GM18858 (cell line): ENCODE results near the gene WNT9A.

ENCODE experiments used
- ATAC-seq: cut with Tn5 transposase; IDR thresholded peaks from one replicate; pipeline ENCODE4 v1.9.1; 2021; ENCODE audit not compliant: unreplicated experiment

The WNT9A gene

GRCh38 chr1:227942021-227942715, 5.6 kb downstream of the WNT9A start:
- ATAC-seq, result no peak

GRCh38 chr1:227941509-227942020, 6.2 kb downstream of the WNT9A start:
- ATAC-seq, result no peak

DNA sequence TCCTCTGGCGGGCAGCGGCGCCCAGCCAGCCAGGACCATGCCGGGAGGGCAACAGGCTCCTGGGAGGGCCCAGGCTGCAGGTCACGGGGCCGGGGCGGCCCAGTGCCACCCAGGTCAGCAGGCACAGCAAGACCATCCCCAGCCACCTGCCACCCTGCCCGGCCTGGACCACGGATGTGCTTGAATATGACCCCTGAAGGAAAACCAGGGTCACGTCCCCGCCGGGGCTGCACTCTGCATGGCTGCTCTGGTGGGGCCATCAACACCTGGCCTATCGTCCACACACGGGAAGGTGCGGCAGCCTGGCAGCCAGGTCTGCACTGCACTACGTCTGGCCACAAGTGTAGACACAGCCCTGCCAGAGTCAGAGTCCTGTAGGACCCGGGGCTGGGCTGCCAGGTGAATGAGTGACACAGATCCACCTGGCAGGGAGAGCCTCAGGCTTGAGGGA, 6.9 kb downstream of the WNT9A start:
- ATAC-seq, result no peak

DNA sequence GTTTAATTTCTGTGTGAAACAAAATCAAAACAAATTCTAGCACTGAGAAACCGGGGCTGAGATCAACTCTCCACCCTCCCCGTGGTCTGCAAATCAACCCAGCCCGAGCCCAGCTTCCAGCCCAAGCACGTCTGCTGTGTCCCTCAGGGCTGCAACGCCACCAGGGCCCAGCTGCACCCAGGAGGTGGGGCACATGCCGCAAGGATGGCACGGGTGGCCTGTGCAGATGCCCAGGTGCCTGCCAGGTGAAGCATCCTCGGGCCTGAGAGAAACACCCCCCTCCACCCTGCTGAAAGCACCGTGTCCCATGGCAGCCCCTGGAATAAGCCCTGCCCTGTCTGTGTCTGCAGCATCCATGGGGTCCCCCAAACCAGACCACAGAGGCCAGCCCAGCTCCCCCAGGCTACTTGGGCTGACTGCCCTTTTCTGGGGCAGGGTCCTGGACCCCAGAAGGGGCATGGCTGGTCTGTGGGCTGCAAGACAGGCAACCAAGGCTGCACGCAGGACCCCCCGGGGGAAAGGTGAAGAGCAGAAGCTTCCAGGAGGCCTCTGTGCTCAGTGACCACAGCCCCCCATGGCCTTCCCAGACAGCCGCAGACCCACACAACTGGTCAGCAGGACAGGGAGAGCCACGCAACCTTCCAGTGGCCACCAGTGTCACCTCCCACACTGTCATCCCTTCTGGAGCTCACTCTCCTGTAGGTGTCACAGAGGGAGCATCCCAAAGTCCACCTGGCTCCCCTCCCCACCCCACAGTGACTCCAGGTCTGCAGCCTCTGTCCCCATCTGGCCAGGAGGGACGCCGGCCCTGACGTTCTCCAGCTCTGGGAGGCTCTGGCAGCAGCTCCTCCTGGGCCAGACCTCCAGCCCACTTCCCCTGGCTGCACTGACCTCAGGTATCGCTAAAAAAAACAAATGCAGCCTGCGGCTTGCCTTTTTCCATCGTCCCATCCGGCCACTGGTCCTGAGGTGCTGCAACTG, 7.7 kb downstream of the WNT9A start:
- no peak for ATAC-seq

GRCh38 chr1:227938911-227939790, 8.6 kb downstream of the WNT9A start:
- no peak for ATAC-seq

DNA sequence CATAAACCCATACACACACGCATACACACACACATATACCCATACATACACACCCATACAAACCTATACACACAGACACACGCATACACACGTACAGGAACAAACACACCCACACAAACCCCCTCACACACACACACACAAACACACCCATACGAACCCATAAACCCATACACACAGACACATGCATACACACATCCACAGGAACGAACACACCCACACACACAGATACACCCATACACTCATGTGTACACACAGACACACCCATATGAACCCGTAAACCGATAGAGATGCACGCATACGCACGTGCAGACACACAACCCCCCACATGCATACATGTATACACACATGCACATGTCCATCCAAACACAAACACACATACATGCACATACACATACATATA, 9.5 kb downstream of the WNT9A start:
- no peak for ATAC-seq

DNA sequence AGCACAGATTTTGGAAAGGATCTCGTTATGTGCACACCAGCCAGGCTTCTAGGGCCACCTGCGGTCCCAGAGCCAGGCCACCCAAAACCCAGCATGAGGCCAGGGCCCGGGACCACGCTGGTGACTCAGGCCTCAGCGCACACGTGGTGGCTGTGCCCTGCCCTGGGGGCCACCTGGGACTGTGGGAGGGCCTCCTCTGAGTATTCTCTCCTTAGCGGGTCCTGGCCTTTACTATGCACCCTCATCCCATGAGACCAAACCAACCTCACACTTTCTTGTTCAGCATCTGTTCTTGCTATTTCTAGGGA, 9.9 kb downstream of the WNT9A start:
- ATAC-seq, result no peak

DNA sequence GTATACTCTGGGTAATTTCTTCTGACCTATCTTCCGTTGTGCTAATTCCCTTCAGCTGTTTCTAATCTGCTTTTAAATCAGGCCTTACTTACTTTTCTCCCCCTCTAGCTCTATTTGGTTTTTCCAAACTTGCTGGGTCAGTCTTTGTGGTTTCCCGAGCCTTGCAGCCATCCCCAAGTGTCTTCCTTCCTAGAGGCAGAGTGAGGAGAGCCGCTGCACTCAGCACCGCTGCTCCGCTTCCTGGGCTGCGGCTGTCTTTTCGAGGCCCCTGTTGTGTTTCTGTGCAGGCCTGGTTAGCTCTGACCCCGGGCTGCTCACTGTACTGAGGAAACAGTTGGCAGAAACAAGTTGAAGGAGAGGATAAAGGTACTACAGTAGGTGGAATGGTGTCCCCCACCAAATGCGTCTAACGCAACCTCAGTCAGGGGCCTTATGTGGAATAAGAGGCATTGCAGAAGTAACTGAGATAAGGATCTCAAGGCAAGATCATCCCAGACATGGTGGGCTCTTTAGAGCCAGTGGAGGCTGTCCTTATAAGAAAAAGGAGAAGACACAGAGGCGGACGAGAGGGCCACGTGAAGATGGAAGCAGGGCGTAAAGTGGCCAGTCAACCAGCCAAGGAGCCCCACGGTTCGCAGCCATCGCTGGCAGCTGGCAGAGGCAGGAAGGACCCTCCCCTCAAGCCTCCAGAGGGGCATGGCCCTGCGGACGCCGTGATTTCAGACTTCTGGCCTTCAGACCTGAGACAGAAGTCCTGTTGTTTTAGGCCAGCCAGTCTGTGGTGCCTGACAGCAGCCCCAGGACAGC, 10.5 kb downstream of the WNT9A start:
- ATAC-seq, result no peak

DNA sequence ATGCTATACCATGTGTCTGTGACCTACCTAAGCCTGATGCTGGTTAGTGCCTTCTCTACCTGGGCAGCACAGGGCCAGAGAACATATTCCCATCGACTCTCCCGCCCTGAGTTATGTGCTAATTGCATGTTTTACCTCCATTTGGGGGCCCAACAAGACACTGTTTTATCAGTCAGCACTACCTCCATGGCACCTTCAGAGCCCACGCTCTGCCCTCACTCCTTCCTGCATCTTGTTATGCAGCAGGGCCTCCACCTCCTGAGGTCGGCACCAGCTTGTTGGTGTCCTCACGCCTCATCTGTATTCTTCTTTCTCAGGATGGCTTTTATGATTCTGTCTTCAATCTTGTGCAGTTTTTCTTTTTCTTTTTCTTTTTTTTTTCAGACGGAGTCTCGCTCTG, 11.9 kb downstream of the WNT9A start:
- ATAC-seq, result no peak

GRCh38 chr1:227934476-227935313, 13.0 kb downstream of the WNT9A start:
- no peak for ATAC-seq

GRCh38 chr1:227929751-227930472, 17.8 kb downstream of the WNT9A start:
- no peak for ATAC-seq

GRCh38 chr1:227928811-227929375, 18.8 kb downstream of the WNT9A start:
- ATAC-seq, result no peak

DNA sequence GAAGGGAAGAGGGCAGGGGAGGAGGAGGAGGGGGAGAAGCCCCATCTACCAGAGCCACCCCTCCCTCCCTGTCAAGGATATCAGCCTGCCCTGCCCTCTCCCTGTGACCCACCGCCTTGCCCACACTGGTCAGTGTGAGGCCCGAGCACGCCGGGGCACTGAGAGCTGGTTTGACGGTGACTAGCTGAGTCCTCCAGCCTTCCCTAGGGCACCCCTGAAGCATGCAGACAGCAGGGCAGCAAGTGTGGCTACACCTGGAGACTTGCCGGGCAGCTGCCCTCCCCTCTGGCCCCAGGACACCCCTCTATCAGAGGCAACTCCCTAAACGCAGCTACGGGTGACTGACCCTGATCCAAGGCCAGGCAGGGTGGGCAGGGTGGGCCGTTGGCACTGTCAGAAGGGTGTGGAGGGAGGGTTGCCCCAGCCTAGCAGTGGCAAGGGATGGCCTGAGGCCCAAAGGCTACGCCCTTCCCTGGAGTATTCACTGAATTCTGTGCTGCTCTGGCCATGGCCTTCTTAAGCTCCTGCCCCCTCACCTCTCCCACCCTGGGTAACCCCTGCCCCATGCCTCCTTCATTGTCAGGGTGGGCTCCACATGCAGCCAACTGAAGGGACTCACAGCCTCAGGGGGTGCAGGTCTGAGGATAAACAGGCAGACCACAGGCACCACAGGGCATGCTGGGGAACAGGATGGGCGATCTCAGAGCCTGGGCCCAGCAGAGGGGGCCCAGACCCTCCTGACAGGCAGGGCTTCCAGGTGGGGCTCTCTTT, 19.6 kb downstream of the WNT9A start:
- no peak for ATAC-seq

- no peak for ATAC-seq
Measured at GRCh38 chr1:227926896-227927885, 20.5 kb downstream of the WNT9A start.

- no peak for ATAC-seq
Measured at GRCh38 chr1:227926216-227926791, 21.4 kb downstream of the WNT9A start.

- ATAC-seq, result no peak
Measured at GRCh38 chr1:227925582-227926198, 22.0 kb downstream of the WNT9A start.
